ENCODE data around the gene LRRN2. TPM values are rescaled to one million over a fixed set of nuclear protein-coding genes. Genes with fewer than 3 reads are reported as not detected.

Gene LRRN2
- total RNA-seq, 1 experiment from 2014 or later = 2.0 TPM

GRCh38 chr1:204645251-204645650 lies 40.3 kb downstream of the LRRN2 start:
- H3K27ac ChIP-seq (ENCODE audit: low read length) = no peak overlapping the region
- in situ Hi-C loops (cut with HindIII; ENCODE audit: low pct_unique_long_range_greater_than_20kb, low sequenced_read_pairs) = no loop called here

GRCh38 chr1:204643503-204643902 lies 42.0 kb downstream of the LRRN2 start:
- no peaks in the 10 kb centered on the region for H3K4me1 ChIP-seq (ENCODE audit: control insufficient read depth, insufficient read depth, low read length)
- BruUV-seq (replicated peaks) = no TSS peak
- TF ChIP-seq TCF7L2 (IDR thresholded peaks at IDR 0.05; ENCODE audit: low read depth, low read length) (no peak), POLR2AphosphoS5 (IDR thresholded peaks at IDR 0.05; ENCODE audit: low read depth, low read length) (no peak)
- no peaks in the 10 kb centered on the region for H3K36me3 ChIP-seq (ENCODE audit: control insufficient read depth, insufficient read depth, low read length)
- DNase-seq (ENCODE audit: low read depth, low spot score) (no peak), ATAC-seq (no peak)
- no peaks in the 10 kb centered on the region for H3K27me3 ChIP-seq (ENCODE audit: control insufficient read depth, insufficient read depth, low read length)
- no peaks in the 10 kb centered on the region for H3K9me3 ChIP-seq (ENCODE audit: control insufficient read depth, insufficient read depth, low read depth, low read length)
- in situ Hi-C loops (cut with HindIII; ENCODE audit: low pct_unique_long_range_greater_than_20kb, low sequenced_read_pairs) = no loop called here
- intact Hi-C loops (cut with micrococcal nuclease; ENCODE audit: unreplicated experiment) = no loop called here
- H3K27ac ChIP-seq (ENCODE audit: low read length) = no peak overlapping the region
- ChIA-PET POLR2A (no interaction called here), CTCF (no interaction called here)
- H3K4me3 ChIP-seq (ENCODE audit: low read depth in 2 of 2, low read length in 2 of 2) = no peak overlapping the region

More at GRCh38 chr1:204645251-204645650, 40.3 kb downstream of the LRRN2 start:
- ChIA-PET POLR2A (interaction anchor here (0.6 kb wide), 1 partner anchor 282 kb away, joined by 3 read pairs; no protein-coding TSS in a partner anchor), CTCF (no interaction called here)
- DNase-seq (ENCODE audit: low read depth, low spot score) (no peak), ATAC-seq (no peak)
- no peak for TF ChIP-seq REST (IDR thresholded peaks at IDR 0.05; ENCODE audit: insufficient read depth in 1 of 2, low read depth in 2 of 2, low read length in 1 of 2)
- H3K9me3 ChIP-seq (ENCODE audit: control insufficient read depth, insufficient read depth, low read depth, low read length) = no peaks in the 10 kb centered on the region
- H3K4me3 ChIP-seq (ENCODE audit: low read depth in 2 of 2, low read length in 2 of 2) = no peak overlapping the region
- no TSS peak for BruUV-seq (replicated peaks)
- H3K27me3 ChIP-seq (ENCODE audit: control insufficient read depth, insufficient read depth, low read length) = no peaks in the 10 kb centered on the region
- intact Hi-C loops (cut with micrococcal nuclease; ENCODE audit: unreplicated experiment) = no loop called here
- H3K4me1 ChIP-seq (ENCODE audit: control insufficient read depth, insufficient read depth, low read length) = no peaks in the 10 kb centered on the region
- no peaks in the 10 kb centered on the region for H3K36me3 ChIP-seq (ENCODE audit: control insufficient read depth, insufficient read depth, low read length)

GRCh38 chr1:204641936-204642335 lies 43.6 kb downstream of the LRRN2 start:
- DNase-seq (ENCODE audit: low read depth, low spot score) = no peak
- Histone ChIP-seq H3K27me3 (ENCODE audit: control insufficient read depth, insufficient read depth, low read length) (no peaks in the 10 kb centered on the region), H3K4me1 (ENCODE audit: control insufficient read depth, insufficient read depth, low read length) (no peaks in the 10 kb centered on the region), H3K9me3 (ENCODE audit: control insufficient read depth, insufficient read depth, low read depth, low read length) (no peaks in the 10 kb centered on the region), H3K27ac (ENCODE audit: low read length) (no peak overlapping the region), H3K36me3 (ENCODE audit: control insufficient read depth, insufficient read depth, low read length) (no peaks in the 10 kb centered on the region), H3K4me3 (ENCODE audit: low read depth in 2 of 2, low read length in 2 of 2) (no peak overlapping the region)
- ChIA-PET CTCF (no interaction called here), POLR2A (no interaction called here)
- no TSS peak for BruUV-seq (replicated peaks)
- intact Hi-C loops (cut with micrococcal nuclease; ENCODE audit: unreplicated experiment) (no loop called here), in situ Hi-C loops (cut with HindIII; ENCODE audit: low pct_unique_long_range_greater_than_20kb, low sequenced_read_pairs) (no loop called here)
- no peak for ATAC-seq
- TF ChIP-seq SIN3A (IDR thresholded peaks at IDR 0.05; ENCODE audit: borderline replicate concordance, insufficient read depth, low read depth, low read length) (no peak), CTCF (IDR thresholded peaks at IDR 0.05) (no peak), POLR2AphosphoS5 (IDR thresholded peaks at IDR 0.05; ENCODE audit: low read depth, low read length) (no peak), TCF7L2 (IDR thresholded peaks at IDR 0.05; ENCODE audit: low read depth, low read length) (no peak), REST (IDR thresholded peaks at IDR 0.05; ENCODE audit: insufficient read depth in 1 of 2, low read depth in 2 of 2, low read length in 1 of 2) (no peak)
